A549 (cell line): ENCODE measurements around the gene GLO1. TPM values are rescaled to one million over a fixed set of nuclear protein-coding genes. Genes with fewer than 3 reads are reported as not detected.
"Not testable (repeated sequence)": the region's sequence is repeated elsewhere in the genome, so short reads cannot be mapped to it uniquely, and the experiment has no call there.

Source experiments
- ATAC-seq, 2 experiments: fragments of 200-7000 bp in 1 of 2; fragments of >200 bp in 1 of 2; cut with Nextera tagmentation in 1 of 2; cut with Tn5 transposase in 1 of 2; 3 replicates each; pipeline versions ENCODE4 v1.8.0 to v1.9.1; 2018 to 2020; ENCODE audit warnings: mild to moderate bottlenecking in 1 of 2, moderate library complexity in 1 of 2
- CTCF ChIA-PET: fragments of 300-600 bp; sonication (Branson Sonifier 250); formaldehyde crosslinking; extraction: SDS; loops from one replicate; lab custom pipeline; 2021; ENCODE audit warnings: antibody characterized with exemption, inconsistent platforms; lab: Yijun Ruan, JAX
- POLR2A ChIA-PET: fragments of 350-600 bp; formaldehyde crosslinking; extraction: SDS; loops from one replicate; lab custom pipeline; 2021; ENCODE audit warnings: antibody characterized with exemption, inconsistent platforms; lab: Yijun Ruan, JAX
- DNase-seq, 2 experiments: peaks; one replicate each; pipeline versions ENCODE4 v3.0.0 to v3.0.0-alpha.2; 2011 to 2016; ENCODE audit warnings: low read depth in 1 of 2, low spot score in 1 of 2
- FAIRE-seq: peaks from 2 replicates; lab custom pipeline; 2011; peaks lifted over from hg19 to GRCh38; lab: Jason Lieb, UNC
- H3K27ac ChIP-seq, 2 experiments: fragments of >200 bp; sonication (Bioruptor Twin); formaldehyde crosslinking; 3 replicates each; pipeline ENCODE4 v1.5.1; 2016 to 2017
- H3K4me1 ChIP-seq: fragments of >200 bp; sonication (Bioruptor Twin); formaldehyde crosslinking; 3 replicates; pipeline ENCODE4 v1.6.1; 2016
- H3K4me2 ChIP-seq: fragments of >200 bp; sonication (Bioruptor Twin); formaldehyde crosslinking; 3 replicates; pipeline ENCODE4 v1.6.1; 2016
- H3K4me3 ChIP-seq: fragments of >200 bp; sonication (Bioruptor Twin); formaldehyde crosslinking; 3 replicates; pipeline ENCODE4 v1.5.1; 2016
- H3K9me3 ChIP-seq: fragments of >200 bp; sonication (Bioruptor Twin); formaldehyde crosslinking; 3 replicates; pipeline ENCODE4 v1.6.1; 2016
- BCL3 ChIP-seq: fragments of >200 bp; sonication (Bioruptor Twin); formaldehyde crosslinking; IDR thresholded peaks from 3 replicates; pipeline ENCODE4 v1.6.1; 2016
- BHLHE40 ChIP-seq: IDR thresholded peaks from 2 replicates; pipeline ENCODE4 v1.6.1; 2012; ENCODE audit warnings: low read depth, low read length, inconsistent platforms
- CHD4 ChIP-seq: fragments of 200-600 bp; sonication (generic); IDR thresholded peaks from 2 replicates; pipeline ENCODE4 v1.6.1; 2016; ENCODE audit warnings: antibody characterized with exemption, mild to moderate bottlenecking, borderline replicate concordance
- FOSB ChIP-seq: fragments of 250-450 bp; sonication (Bioruptor Pico); IDR thresholded peaks from 2 replicates; pipeline ENCODE4 v1.5.0; 2020; ENCODE audit warnings: mild to moderate bottlenecking, moderate library complexity
- HMGXB4 ChIP-seq: fragments of 250-450 bp; sonication (Bioruptor Pico); IDR thresholded peaks from 2 replicates; pipeline ENCODE4 v1.5.0; 2021; ENCODE audit warnings: mild to moderate bottlenecking, moderate library complexity, borderline replicate concordance
- KDM1A ChIP-seq: fragments of 200-600 bp; sonication (generic); IDR thresholded peaks from 2 replicates; pipeline ENCODE4 v1.6.1; 2016; ENCODE audit warnings: low read depth, mild to moderate bottlenecking
- MAFK ChIP-seq: fragments of 450-650 bp; IDR thresholded peaks from 2 replicates; pipeline ENCODE4 v1.6.1; 2014; ENCODE audit not compliant: partially characterized antibody
- MAZ ChIP-seq: fragments of 150-350 bp; IDR thresholded peaks from 2 replicates; pipeline ENCODE4 v1.6.1; 2014; ENCODE audit warnings: antibody characterized with exemption, low read depth, low read length, borderline replicate concordance
- RCOR1 ChIP-seq: fragments of 150-350 bp; IDR thresholded peaks from 2 replicates; pipeline ENCODE4 v1.6.1; 2014; ENCODE audit warnings: antibody characterized with exemption, low read length, low read depth
- REST ChIP-seq: fragments of 200-600 bp; sonication (generic); IDR thresholded peaks from 2 replicates; pipeline ENCODE4 v1.6.1; 2016; ENCODE audit warnings: antibody characterized with exemption, mild to moderate bottlenecking, moderate library complexity
- SMC3 ChIP-seq: fragments of >200 bp; sonication (Bioruptor Twin); formaldehyde crosslinking; IDR thresholded peaks from 3 replicates; pipeline ENCODE4 v1.6.1; 2018; ENCODE audit warnings: inconsistent platforms
- ZSCAN20 ChIP-seq: fragments of 250-450 bp; sonication (Bioruptor Pico); IDR thresholded peaks from 2 replicates; pipeline ENCODE4 v1.8.0; 2022; ENCODE audit warnings: mild to moderate bottlenecking, moderate library complexity
- WGBS: methylation state at CpG from one replicate; pipeline ENCODE4 v1.1.6; 2017; ENCODE audit errors: missing lambda C conversion rate; 5-methylcytosine and 5-hydroxymethylcytosine counted together
- polyA plus RNA-seq, 4 experiments: library from polyadenylated mRNA; depleted of rRNA in 3 of 4; stranded (reverse); fragments of >200 nt; fragmentation: RNase III in 1 of 4; extraction: RNeasy Plus Mini Kit Qiagen cat#74134 plus additional on column Dnase treatment in 1 of 4; gene quantifications; 2 replicates in 3 of 4; 3 replicates in 1 of 4; pipeline ENCODE4 v1.2.3, GENCODE V29; 2011 to 2017

The GLO1 gene
- polyA plus RNA-seq, 2 of the 4 experiments (the other 2 are of a cell fraction), result 105 to 128 TPM

- TF ChIP-seq REST (no peak), BHLHE40 (no peak), CHD4 (no peak), KDM1A (no peak)
Observed at GRCh38 chr6:38703949-38704590, 1.1 kb upstream of the GLO1 start (continued).

GRCh38 chr6:38701551-38701950 lies 1.4 kb downstream of the GLO1 start:
- CTCF ChIA-PET, result no interaction called here
- H3K27ac ChIP-seq, result no peak overlapping the region
- no peak for TF ChIP-seq BCL3
- TF ChIP-seq SMC3, result no peak
- no peak for TF ChIP-seq FOSB (CRISPR knock-in tag)
- TF ChIP-seq RCOR1, result no peak
- no peak for TF ChIP-seq MAZ
- TF ChIP-seq ZSCAN20, result no peak
- TF ChIP-seq REST, result no peak
- no peak for TF ChIP-seq MAFK
- TF ChIP-seq HMGXB4, result no peak
- TF ChIP-seq, all 56 proteins: peak for 0
- Histone ChIP-seq H3K4me3 (no peak overlapping the region), H3K4me1 (0 out of 3 replicates have a peak, but pooled peaks cover 3% of the 10 kb centered on the region), H3K4me2 (peak overlapping the region; percentile 91), H3K9me3 (no peaks in the 10 kb centered on the region)
- no peak for DNase-seq
- WGBS, result 90% methylated on average over 3 of the region's 3 CpGs
- no peak for ATAC-seq
- POLR2A ChIA-PET, result no interaction called here
- FAIRE-seq, result no peak

GRCh38 chr6:38699702-38700101 lies 3.2 kb downstream of the GLO1 start:
- FAIRE-seq, ATAC-seq: not testable (repeated sequence)

More at GRCh38 chr6:38699702-38700101, 3.2 kb downstream of the GLO1 start:
- H3K9me3 ChIP-seq, DNase-seq, CTCF ChIA-PET, H3K4me1 ChIP-seq, H3K4me2 ChIP-seq, H3K4me3 ChIP-seq, POLR2A ChIA-PET, H3K27ac ChIP-seq: not testable (repeated sequence)
- WGBS, result 91% methylated on average over 3 of the region's 3 CpGs
